T-cell (primary cell): ENCODE measurements around the gene NEDD1. TPM values are rescaled to one million over a fixed set of nuclear protein-coding genes. Genes with fewer than 3 reads are reported as not detected.

ENCODE experiments used
- ATAC-seq, 4 experiments: fragments of 200-7000 bp in 3 of 4; fragments of 150-1000 bp in 1 of 4; cut with Tn5 transposase; replicated peaks in 1 of 4; 1 replicate in 3 of 4; 2 replicates in 1 of 4; pipeline ENCODE4 v1.10.0; 2021; ENCODE audit warnings: moderate library complexity in 3 of 4, mild to moderate bottlenecking in 2 of 4, moderate number of reproducible peaks in 1 of 4
- CTCF ChIA-PET, 2 donors: fragments of 300-600 bp; sonication (Branson Sonifier 250); formaldehyde crosslinking; loops; one replicate each; lab custom pipeline; 2022; ENCODE audit warnings: antibody characterized with exemption in 2 of 2; lab: Charles Lee
- POLR2A ChIA-PET, 2 donors: fragments of 300-600 bp; sonication (Branson Sonifier 250); formaldehyde crosslinking; loops; one replicate each; lab custom pipeline; 2022; ENCODE audit warnings: antibody characterized with exemption in 2 of 2; lab: Charles Lee
- DNase-seq, 35 experiments: peaks; one replicate each; pipeline versions ENCODE4 v3.0.0 to v3.0.0-alpha.2; 2013 to 2023
- H3K27ac ChIP-seq: one replicate; pipeline ENCODE4 v1.5.1; 2013; ENCODE audit warnings: low read length
- H3K27me3 ChIP-seq, 2 experiments: replicated peaks in 1 of 2; 1 replicate in 1 of 2; 2 replicates in 1 of 2; pipeline versions ENCODE4 v1.6.1 to v1.7.0; 2013; ENCODE audit warnings: low read length in 1 of 2, mixed read lengths in 1 of 2; ENCODE audit not compliant: control insufficient read depth in 2 of 2, insufficient read depth in 2 of 2; ENCODE audit errors: extremely low read depth in 1 of 2
- H3K36me3 ChIP-seq, 2 donors: 1 replicate in 1 of 2; 2 replicates in 1 of 2; pipeline versions ENCODE4 v1.6.1 to v1.7.0; 2013; ENCODE audit warnings: low read length in 1 of 2; ENCODE audit not compliant: control insufficient read depth in 2 of 2, insufficient read depth in 1 of 2; ENCODE audit errors: extremely low read depth in 1 of 2
- H3K4me1 ChIP-seq, 2 experiments: 1 replicate in 1 of 2; 2 replicates in 1 of 2; pipeline versions ENCODE4 v1.6.1 to v1.7.0; 2013; ENCODE audit warnings: low read length in 2 of 2, mixed read lengths in 1 of 2; ENCODE audit not compliant: insufficient read depth in 2 of 2, control insufficient read depth in 1 of 2; ENCODE audit errors: extremely low read depth in 1 of 2
- H3K4me3 ChIP-seq, 2 donors: 1 replicate in 1 of 2; 2 replicates in 1 of 2; pipeline versions ENCODE4 v1.5.1 to v1.7.0; 2013; ENCODE audit warnings: mild to moderate bottlenecking in 2 of 2, low read length in 1 of 2, moderate library complexity in 1 of 2; ENCODE audit not compliant: control insufficient read depth in 1 of 2; ENCODE audit errors: extremely low read depth in 1 of 2
- H3K9me3 ChIP-seq: 2 replicates; pipeline ENCODE4 v1.7.0; 2013
- H3K27ac Mint-ChIP-seq, 2 donors: one replicate each; pipeline ENCODE4 v1.8.0; 2020 to 2021; ENCODE audit warnings: mild to moderate bottlenecking in 2 of 2, mixed read lengths in 2 of 2
- H3K27me3 Mint-ChIP-seq, 2 donors: one replicate each; pipeline ENCODE4 v1.8.0; 2021 to 2022; ENCODE audit warnings: mixed read lengths in 2 of 2
- H3K36me3 Mint-ChIP-seq: one replicate; pipeline ENCODE4 v1.8.0; 2021; ENCODE audit warnings: mixed read lengths
- H3K4me1 Mint-ChIP-seq, 3 donors: one replicate each; pipeline ENCODE4 v1.8.0; 2020 to 2022; ENCODE audit warnings: mixed read lengths in 3 of 3, mild to moderate bottlenecking in 1 of 3
- H3K4me3 Mint-ChIP-seq, 3 donors: one replicate each; pipeline ENCODE4 v1.8.0; 2020 to 2022; ENCODE audit warnings: mild to moderate bottlenecking in 3 of 3, mixed read lengths in 3 of 3, moderate library complexity in 3 of 3
- H3K9me3 Mint-ChIP-seq, 3 donors: one replicate each; pipeline ENCODE4 v1.8.0; 2020 to 2022; ENCODE audit warnings: mixed read lengths in 3 of 3
- WGBS: methylation state at CpG from one replicate; pipeline ENCODE4 v1.1.5; 2013; ENCODE audit warnings: missing lambda C conversion rate; ENCODE audit not compliant: insufficient coverage; 5-methylcytosine and 5-hydroxymethylcytosine counted together
- total RNA-seq, 35 experiments: library from RNA in 6 of 35; stranded (reverse) in 6 of 35; fragments of 120-200 nt in 1 of 35; gene quantifications; one replicate each; pipeline versions ENCODE4 v1.2.1 to v1.2.4 and lab custom pipeline; 2013 to 2026

NEDD1 gene
- total RNA-seq, 5 donors from 2014 or later (not counting 1 experiment from before 2014, with no cell fraction given) = 19.2 to 27.7 (median 23.6) TPM

DNA sequence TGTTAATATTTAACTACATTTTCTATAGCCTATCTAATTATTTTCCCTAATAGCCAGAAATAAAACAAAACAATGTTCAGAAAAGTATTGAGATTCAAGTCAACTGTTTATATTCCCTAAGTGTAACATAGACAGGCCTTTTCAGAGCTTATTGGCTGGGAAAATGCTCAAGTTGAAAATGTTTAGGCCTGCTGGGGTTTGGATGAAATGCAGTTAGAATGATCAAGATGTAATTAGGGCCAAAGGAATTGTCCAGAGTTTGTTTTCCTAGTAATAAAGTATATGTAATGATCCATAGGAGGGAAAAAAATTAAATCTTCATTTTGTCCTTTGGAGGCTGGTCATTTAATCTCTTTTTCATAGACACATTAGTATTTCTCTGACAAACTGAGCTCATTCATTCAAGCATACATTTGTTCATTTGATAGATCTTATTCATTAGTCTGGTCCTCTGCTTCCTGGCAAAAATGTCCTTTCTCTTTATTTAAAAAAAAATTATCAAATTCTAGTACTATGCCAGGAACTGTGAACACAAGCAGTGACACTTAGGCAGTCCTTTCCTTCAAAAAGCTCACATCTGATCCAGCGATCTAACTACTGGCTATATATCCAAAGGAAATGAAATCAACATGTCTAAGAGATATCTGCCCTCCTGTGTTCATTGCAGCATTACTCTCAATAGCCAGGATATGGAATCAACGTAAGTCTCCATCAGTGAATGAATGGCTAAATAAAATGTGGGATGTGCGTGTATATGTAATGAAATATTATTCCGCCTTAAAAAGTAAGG is 40.1 kb upstream of the NEDD1 start:
- no peaks in the 10 kb centered on the region for H3K4me1 Mint-ChIP-seq
- ATAC-seq (no peak), DNase-seq (no peak)
- ChIA-PET POLR2A (no interaction called here), CTCF (no interaction called here)
- Histone ChIP-seq H3K36me3 (no peaks in the 10 kb centered on the region), H3K4me1 (no peaks in the 10 kb centered on the region), H3K27ac (no peak overlapping the region), H3K9me3 (no peaks in the 10 kb centered on the region), H3K27me3 (no peaks in the 10 kb centered on the region), H3K4me3 (no peak overlapping the region)
- peaks cover 0 to 5% (median 0%) of the 10 kb centered on the region in 3 donors for H3K9me3 Mint-ChIP-seq
- H3K4me3 Mint-ChIP-seq = no peak overlapping the region
- no peak overlapping the region for H3K27ac Mint-ChIP-seq
- H3K27me3 Mint-ChIP-seq = peaks cover 9 to 38% of the 10 kb centered on the region in 2 donors
- no peaks in the 10 kb centered on the region for H3K36me3 Mint-ChIP-seq
- 100% methylated on average over 1 of the region's 4 CpGs for WGBS

DNA sequence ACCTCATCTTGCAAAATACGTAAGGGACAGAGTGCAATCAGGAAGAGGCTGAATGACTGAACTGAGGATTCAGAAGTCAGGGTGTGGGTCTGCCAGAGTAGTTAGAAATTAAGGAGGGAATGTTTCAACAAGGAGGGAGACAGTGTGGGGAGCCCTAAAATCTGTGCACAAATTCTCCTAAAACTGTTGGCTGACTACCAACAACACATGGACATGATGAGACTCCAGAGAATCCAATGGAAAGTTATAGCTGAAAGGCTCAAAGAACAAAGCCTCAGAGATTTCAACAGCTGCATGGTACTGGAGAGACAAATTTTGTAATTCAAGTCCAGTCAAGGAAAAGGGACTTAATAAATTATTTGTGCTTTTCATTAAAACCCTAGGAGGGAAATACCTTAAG is 36.1 kb upstream of the NEDD1 start:
- POLR2A ChIA-PET = interaction anchor here in 1 of 2 donors (0.6 kb wide), 1 partner anchor 508 kb away, joined by 3 read pairs; no protein-coding TSS in a partner anchor
- no peak overlapping the region for H3K27ac ChIP-seq
- H3K4me1 ChIP-seq = no peaks in the 10 kb centered on the region
- H3K9me3 ChIP-seq = no peaks in the 10 kb centered on the region
- no peak for DNase-seq
- H3K4me3 Mint-ChIP-seq = no peak overlapping the region
- CTCF ChIA-PET = no interaction called here
- H3K36me3 ChIP-seq = no peaks in the 10 kb centered on the region
- H3K9me3 Mint-ChIP-seq = peaks cover 0 to 5% (median 0%) of the 10 kb centered on the region in 3 donors
- ATAC-seq = no peak
- H3K27me3 ChIP-seq = no peaks in the 10 kb centered on the region
- no peak overlapping the region for H3K4me3 ChIP-seq
- no peaks in the 10 kb centered on the region for H3K4me1 Mint-ChIP-seq
- no peaks in the 10 kb centered on the region for H3K36me3 Mint-ChIP-seq
- WGBS = no CpG with 5 or more reads among the region's 1 CpG
- H3K27me3 Mint-ChIP-seq = peaks cover 8 to 27% of the 10 kb centered on the region in 2 donors
- H3K27ac Mint-ChIP-seq = no peak overlapping the region

DNA sequence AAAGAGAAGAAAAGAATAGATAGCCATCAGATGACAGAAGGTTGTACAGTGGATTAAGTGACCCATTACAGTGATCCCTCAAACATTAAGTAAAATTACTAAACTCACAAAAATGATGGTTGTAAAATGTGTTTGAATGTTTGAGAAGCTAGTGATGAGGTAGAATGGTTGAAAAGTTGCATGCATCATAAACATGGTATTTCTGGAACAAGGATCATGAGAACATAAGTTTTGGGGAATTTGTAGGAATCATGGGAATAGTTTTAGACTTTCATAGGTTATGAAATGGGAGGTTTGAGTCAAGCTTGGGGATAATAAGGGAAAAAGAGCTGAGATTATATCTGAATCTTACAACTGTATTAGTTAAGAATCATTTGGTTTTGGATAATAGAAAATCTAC is 34.1 kb upstream of the NEDD1 start:
- ChIA-PET CTCF (no interaction called here), POLR2A (no interaction called here)
- H3K4me1 ChIP-seq = no peaks in the 10 kb centered on the region
- H3K4me3 Mint-ChIP-seq = no peak overlapping the region
- no peak for DNase-seq
- H3K27me3 Mint-ChIP-seq = peaks cover 8 to 32% of the 10 kb centered on the region in 2 donors
- peaks cover 0 to 1% of the 10 kb centered on the region in 2 experiments for H3K27me3 ChIP-seq
- H3K9me3 Mint-ChIP-seq = peaks cover 0 to 5% (median 0%) of the 10 kb centered on the region in 3 donors
- H3K4me1 Mint-ChIP-seq = no peaks in the 10 kb centered on the region
- no peaks in the 10 kb centered on the region for H3K36me3 ChIP-seq
- no peak overlapping the region for H3K27ac Mint-ChIP-seq
- ATAC-seq = no peak
- no peak overlapping the region for H3K4me3 ChIP-seq
- H3K36me3 Mint-ChIP-seq = no peaks in the 10 kb centered on the region
- no peaks in the 10 kb centered on the region for H3K9me3 ChIP-seq
- no peak overlapping the region for H3K27ac ChIP-seq

DNA sequence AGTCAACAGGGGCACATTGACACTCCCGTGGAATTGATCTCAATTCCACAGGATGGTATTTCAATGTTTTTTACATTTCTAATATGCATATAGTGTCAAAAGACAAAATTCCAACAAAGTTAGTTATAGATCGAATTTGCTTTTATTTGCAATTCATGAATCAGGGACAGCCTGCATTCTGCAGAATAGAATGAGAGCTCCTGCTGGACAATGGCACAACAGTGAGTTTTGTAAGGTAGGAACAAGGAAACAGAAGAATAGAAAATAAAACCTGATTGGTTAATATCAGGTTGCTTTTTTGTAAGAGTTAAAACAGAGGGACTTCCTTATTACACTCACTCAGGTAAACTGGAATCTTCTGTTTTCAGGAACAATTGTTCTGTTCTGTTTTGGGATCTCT is 32.8 kb upstream of the NEDD1 start:
- Histone ChIP-seq H3K4me1 (no peaks in the 10 kb centered on the region), H3K36me3 (no peaks in the 10 kb centered on the region), H3K4me3 (no peak overlapping the region), H3K27ac (no peak overlapping the region), H3K9me3 (no peaks in the 10 kb centered on the region), H3K27me3 (peaks cover 0 to 5% of the 10 kb centered on the region in 2 experiments)
- H3K27ac Mint-ChIP-seq = no peak overlapping the region
- CTCF ChIA-PET = no interaction called here
- POLR2A ChIA-PET = no interaction called here
- ATAC-seq (no peak), DNase-seq (no peak)
- no peaks in the 10 kb centered on the region for H3K4me1 Mint-ChIP-seq
- WGBS = no CpG with 5 or more reads among the region's 2 CpGs
- H3K27me3 Mint-ChIP-seq = peaks cover 13 to 29% of the 10 kb centered on the region in 2 donors
- no peak overlapping the region for H3K4me3 Mint-ChIP-seq
- H3K9me3 Mint-ChIP-seq = peaks cover 0 to 5% (median 0%) of the 10 kb centered on the region in 3 donors
- H3K36me3 Mint-ChIP-seq = no peaks in the 10 kb centered on the region

DNA sequence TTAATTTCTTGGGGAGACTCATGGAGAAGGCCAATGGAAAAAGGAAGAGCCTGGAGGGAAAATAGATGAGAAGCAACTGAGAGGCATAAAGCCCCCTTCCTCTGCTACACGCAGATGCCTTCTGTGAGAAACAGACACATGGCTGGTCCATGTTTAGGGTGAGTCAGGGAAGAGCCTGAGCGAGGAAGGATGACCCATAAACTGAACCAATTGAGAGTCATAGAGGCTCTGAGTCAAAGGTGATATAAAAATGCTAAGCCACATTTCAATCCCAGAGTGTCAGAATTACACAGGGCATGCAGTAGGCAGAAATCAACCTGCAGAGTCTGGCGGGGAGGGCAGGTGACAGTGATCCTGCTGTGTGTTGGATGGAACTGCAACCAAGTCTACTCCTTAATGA is 30.1 kb upstream of the NEDD1 start:
- no peak for DNase-seq
- Mint-ChIP-seq H3K4me1 (no peaks in the 10 kb centered on the region), H3K27me3 (peaks cover 13 to 19% of the 10 kb centered on the region in 2 donors), H3K27ac (no peak overlapping the region), H3K9me3 (peaks cover 0 to under 1% (median 0%) of the 10 kb centered on the region in 3 donors), H3K4me3 (no peak overlapping the region), H3K36me3 (no peaks in the 10 kb centered on the region)
- Histone ChIP-seq H3K9me3 (no peaks in the 10 kb centered on the region), H3K27me3 (peaks cover 0 to 8% of the 10 kb centered on the region in 2 experiments), H3K27ac (no peak overlapping the region), H3K36me3 (no peaks in the 10 kb centered on the region), H3K4me1 (no peaks in the 10 kb centered on the region), H3K4me3 (no peak overlapping the region)
- ChIA-PET CTCF (no interaction called here), POLR2A (no interaction called here)
- no peak for ATAC-seq
- WGBS = 86% methylated on average over 1 of the region's 3 CpGs

DNA sequence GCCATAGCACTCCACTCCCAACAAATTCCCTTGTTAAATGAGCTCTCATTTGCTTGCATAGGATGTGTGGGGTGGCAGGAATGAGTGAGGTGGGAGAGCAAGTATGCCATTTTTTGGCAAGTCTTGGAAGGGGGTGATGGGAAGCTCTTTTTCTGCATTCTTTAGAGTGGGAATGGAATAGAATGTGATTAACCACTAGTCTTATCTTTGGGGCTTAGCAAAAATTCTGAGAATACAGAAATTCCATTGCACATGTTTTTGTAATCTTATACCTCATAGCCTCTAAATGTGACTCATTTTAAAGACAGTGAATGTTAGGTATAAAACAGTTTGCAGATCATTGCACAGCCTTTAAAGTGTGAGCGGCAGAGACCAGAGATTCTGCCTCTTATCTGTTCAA is 28.4 kb upstream of the NEDD1 start:
- no peaks in the 10 kb centered on the region for H3K9me3 ChIP-seq
- WGBS = no CpG with 5 or more reads among the region's 1 CpG
- Mint-ChIP-seq H3K9me3 (no peaks in the 10 kb centered on the region), H3K4me1 (no peaks in the 10 kb centered on the region), H3K27me3 (peaks cover 13 to 19% of the 10 kb centered on the region in 2 donors), H3K36me3 (no peaks in the 10 kb centered on the region), H3K27ac (no peak overlapping the region), H3K4me3 (no peak overlapping the region)
- DNase-seq = no peak
- no peaks in the 10 kb centered on the region for H3K4me1 ChIP-seq
- POLR2A ChIA-PET = no interaction called here
- peaks cover 0 to 8% of the 10 kb centered on the region in 2 experiments for H3K27me3 ChIP-seq
- CTCF ChIA-PET = interaction anchor here in 1 of 2 donors (0.7 kb wide), 1 partner anchor 223 kb away, joined by 4 read pairs; no protein-coding TSS in a partner anchor
- H3K4me3 ChIP-seq = no peak overlapping the region
- no peaks in the 10 kb centered on the region for H3K36me3 ChIP-seq
- H3K27ac ChIP-seq = no peak overlapping the region
- no peak for ATAC-seq
